Spleen (tissue), 7 donors: Measurements from ENCODE around the gene NLGN1.

ENCODE experiments used
- CTCF ChIP-seq, 11 experiments: fragments of 200-600 bp in 7 of 11; fragments of 450-650 bp in 4 of 11; sonication (generic) in 4 of 11; IDR thresholded peaks in 8 of 11; conservative IDR thresholded peaks in 3 of 11; 1 replicate in 7 of 11; 2 replicates in 4 of 11; pipeline versions ENCODE4 v1.4.0 to v1.8.0; 2016 to 2021; ENCODE audit warnings: antibody characterized with exemption in 11 of 11, inconsistent platforms in 4 of 11, mild to moderate bottlenecking in 1 of 11
- POLR2A ChIP-seq, 3 donors: fragments of 450-650 bp; IDR thresholded peaks; one replicate each; pipeline ENCODE4 v1.5.1; 2017; ENCODE audit warnings: antibody characterized with exemption in 3 of 3, mild to moderate bottlenecking in 1 of 3
- donor health status: DM: no; HTN: no; CAD: no; lungs with moderate emphysema.
- donor health status: DM: no; HTN: no; CAD: no.
- donor health status: DM: no; HTN: no; CAD: no.

- TF ChIP-seq CTCF (IDR thresholded peaks at IDR 0.05 in 8 of 11, conservative IDR thresholded peaks at IDR 0.05 in 3 of 11) (no peak), POLR2A (IDR thresholded peaks at IDR 0.05) (no peak)
Measured at GRCh38 chr3:173397161-173398110, at the start of gene NLGN1.
